Measurements from ENCODE around the gene CLEC18C.
"Not testable (repeated sequence)": the region's sequence is repeated elsewhere in the genome, so short reads cannot be mapped to it uniquely, and the experiment has no call there.

The CLEC18C gene

DNA sequence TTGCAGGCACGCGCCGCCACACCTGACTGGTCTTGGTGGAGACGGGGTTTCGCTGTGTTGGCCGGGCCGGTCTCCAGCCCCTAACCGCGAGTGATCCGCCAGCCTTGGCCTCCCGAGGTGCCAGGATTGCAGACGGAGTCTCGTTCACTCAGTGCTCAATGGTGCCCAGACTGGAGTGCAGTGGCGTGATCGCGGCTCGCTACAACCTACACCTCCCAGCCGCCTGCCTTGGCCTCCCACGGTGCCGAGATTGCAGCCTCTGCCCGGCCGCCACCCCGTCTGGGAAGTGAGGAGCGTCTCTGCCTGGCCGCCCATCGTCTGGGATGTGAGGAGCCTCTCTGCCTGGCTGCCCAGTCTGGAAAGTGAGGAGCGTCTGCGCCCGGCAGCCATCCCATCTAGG lies 30.4 kb downstream of the CLEC18C start:
- not testable (repeated sequence) for DNase-seq (ENCODE audit: low read depth, low spot score)

GRCh38 chr16:70204668-70205405 lies 31.2 kb downstream of the CLEC18C start:
- DNase-seq (ENCODE audit: low read depth, low spot score); H3K27ac ChIP-seq: not testable (repeated sequence)

More for the DNA sequence above, 30.4 kb downstream of the CLEC18C start:
- H3K27ac ChIP-seq = not testable (repeated sequence)

DNA sequence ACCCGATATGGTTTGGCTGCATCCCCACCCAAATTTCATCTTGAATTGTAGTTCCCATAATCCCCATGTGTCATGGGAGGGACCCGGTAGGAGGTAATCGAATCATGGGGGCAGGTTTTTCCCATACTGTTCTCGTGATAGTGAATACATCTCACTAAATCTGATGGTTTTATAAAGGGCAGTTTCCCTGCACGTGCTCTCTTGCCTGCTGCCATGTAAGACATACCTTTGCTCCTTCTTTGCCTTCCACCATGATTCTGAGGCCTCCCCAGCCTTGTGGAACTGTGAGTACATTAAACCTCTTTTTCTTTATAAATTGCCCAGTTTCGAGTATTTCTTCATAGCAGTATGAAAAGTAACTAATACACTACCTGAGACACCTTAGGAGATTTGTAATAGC lies 32.8 kb downstream of the CLEC18C start:
- not testable (repeated sequence) for DNase-seq (ENCODE audit: low read depth, low spot score); H3K27ac ChIP-seq

- DNase-seq (ENCODE audit: low read depth, low spot score); H3K27ac ChIP-seq: not testable (repeated sequence)
Observed at GRCh38 chr16:70218586-70218985, 45.0 kb downstream of the CLEC18C start.

DNA sequence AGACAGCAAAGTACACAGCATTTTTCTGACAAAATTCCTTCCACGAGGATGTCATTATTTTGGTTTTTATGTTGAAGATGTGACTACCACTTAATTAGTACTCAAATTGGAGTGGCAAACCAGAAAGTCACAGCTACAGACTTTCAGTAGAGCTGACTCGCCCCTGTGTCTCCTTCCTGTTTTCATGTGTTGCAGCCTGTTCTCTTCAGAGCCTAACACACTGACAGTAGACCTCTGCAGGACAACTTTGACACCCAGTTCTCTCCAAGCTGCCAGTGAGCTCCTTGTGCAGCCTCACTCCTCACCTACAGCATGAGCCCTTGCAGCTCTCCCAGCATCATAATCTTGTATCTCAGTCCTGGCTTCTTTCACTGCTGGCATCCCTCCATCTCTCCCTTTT lies 49.0 kb downstream of the CLEC18C start:
- DNase-seq (ENCODE audit: low read depth, low spot score); H3K27ac ChIP-seq: not testable (repeated sequence)

DNA sequence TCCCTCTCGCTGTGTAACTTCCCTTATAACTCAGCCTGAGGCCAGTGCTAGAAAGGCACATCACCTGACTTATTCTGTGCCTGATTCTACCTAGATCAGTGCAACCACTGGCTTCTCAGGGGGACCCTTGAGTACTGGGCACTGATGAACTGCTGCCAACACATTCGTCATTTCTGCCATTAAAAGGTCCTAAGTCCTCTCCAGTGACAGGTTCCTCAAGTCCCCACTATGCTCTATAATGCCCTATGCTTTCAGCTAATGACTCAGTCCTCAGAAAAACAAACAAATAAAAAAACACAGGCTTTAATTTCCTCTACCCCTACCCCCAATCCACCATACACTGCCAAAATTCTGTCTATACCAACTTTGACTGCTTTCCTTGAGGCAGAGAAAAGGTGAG lies 49.6 kb downstream of the CLEC18C start:
- not testable (repeated sequence) for DNase-seq (ENCODE audit: low read depth, low spot score)

DNA sequence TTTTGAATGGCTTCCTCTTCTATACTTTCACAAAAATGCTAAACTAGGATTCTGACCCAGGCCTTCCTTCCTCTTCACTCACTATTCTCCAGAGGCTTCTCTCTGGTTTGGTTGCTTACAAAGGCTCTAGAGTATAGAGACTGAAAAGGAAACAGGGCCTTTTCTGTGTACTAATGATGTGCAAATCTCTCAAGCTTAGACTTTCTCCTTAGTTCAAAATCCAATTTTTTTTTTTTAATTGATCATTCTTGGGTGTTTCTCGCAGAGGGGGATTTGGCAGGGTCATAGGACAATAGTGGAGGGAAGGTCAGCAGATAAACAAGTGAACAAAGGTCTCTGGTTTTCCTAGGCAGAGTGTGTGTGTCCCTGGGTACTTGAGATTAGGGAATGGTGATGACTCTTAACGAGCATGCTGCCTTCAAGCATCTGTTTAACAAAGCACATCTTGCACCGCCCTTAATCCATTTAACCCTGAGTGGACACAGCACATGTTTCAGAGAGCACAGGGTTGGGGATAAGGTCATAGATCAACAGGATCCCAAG lies 50.5 kb downstream of the CLEC18C start:
- H3K27ac ChIP-seq; DNase-seq (ENCODE audit: low read depth, low spot score): not testable (repeated sequence)

More for the DNA sequence above, 49.6 kb downstream of the CLEC18C start:
- H3K27ac ChIP-seq = not testable (repeated sequence)

GRCh38 chr16:70224645-70225044 lies 51.1 kb downstream of the CLEC18C start:
- not testable (repeated sequence) for DNase-seq (ENCODE audit: low read depth, low spot score); H3K27ac ChIP-seq

DNA sequence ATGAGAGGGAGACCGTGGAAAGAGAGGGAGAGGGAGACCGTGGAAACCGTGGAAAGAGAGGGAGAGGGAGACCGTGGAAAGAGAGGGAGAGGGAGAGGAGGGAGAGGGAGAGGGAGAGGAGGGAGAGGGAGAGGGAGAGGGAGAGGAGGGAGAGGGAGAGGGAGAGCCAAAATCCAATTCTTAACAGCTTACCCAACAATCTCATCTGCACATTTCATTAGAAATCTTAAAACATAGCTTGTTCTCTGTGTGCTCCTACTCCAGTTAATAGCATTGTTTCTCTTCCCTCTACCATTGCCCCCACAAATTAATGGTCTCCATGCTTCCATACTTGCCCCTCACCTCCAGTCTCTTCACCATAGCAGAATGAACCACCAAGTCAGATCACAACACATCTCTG lies 51.8 kb downstream of the CLEC18C start:
- not testable (repeated sequence) for DNase-seq (ENCODE audit: low read depth, low spot score); H3K27ac ChIP-seq

DNA sequence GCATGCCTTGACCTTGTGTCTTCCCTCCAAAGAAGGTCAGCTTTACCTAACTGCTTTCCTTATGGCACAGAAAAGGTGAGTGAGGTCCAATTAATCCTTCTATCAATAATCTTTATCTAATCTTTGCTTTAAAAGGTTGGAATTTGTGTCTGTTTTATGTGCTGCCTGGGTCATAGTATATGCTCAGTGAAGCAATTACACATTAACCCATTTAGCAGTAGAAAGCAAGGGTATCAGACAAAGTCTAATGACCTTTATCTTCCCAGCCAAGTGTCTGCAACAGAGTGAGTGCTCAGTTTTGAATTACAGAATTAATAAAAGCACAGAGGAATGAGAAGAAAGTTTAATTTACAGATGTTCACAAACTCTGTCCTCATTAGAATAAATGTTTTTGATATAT lies 52.4 kb downstream of the CLEC18C start:
- not testable (repeated sequence) for H3K27ac ChIP-seq; DNase-seq (ENCODE audit: low read depth, low spot score)

GRCh38 chr16:70231831-70232230 lies 58.2 kb downstream of the CLEC18C start:
- DNase-seq (ENCODE audit: low read depth, low spot score); H3K27ac ChIP-seq: not testable (repeated sequence)
